ENCODE measurements around the gene STMP1.

DNA sequence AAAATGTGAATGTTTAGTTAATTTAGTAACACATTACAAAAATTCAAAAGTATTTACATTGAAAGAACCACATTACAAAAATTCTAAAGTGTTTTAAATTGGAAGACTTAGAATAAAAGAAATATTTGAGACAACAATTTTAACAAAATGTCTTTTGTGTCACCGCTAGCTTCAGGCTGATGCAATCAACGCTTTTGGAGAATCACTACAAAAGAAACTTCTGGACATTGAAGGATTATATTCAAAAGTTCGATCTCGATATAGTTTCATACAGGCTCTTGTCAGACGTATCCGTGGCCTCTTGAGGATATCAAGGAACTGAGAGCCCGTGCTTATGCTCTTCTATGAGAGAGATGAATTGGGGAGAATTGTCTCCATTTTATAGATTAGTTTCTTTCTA is 14.1 kb upstream of the STMP1 start:
- TF ChIP-seq, protein P1, sequence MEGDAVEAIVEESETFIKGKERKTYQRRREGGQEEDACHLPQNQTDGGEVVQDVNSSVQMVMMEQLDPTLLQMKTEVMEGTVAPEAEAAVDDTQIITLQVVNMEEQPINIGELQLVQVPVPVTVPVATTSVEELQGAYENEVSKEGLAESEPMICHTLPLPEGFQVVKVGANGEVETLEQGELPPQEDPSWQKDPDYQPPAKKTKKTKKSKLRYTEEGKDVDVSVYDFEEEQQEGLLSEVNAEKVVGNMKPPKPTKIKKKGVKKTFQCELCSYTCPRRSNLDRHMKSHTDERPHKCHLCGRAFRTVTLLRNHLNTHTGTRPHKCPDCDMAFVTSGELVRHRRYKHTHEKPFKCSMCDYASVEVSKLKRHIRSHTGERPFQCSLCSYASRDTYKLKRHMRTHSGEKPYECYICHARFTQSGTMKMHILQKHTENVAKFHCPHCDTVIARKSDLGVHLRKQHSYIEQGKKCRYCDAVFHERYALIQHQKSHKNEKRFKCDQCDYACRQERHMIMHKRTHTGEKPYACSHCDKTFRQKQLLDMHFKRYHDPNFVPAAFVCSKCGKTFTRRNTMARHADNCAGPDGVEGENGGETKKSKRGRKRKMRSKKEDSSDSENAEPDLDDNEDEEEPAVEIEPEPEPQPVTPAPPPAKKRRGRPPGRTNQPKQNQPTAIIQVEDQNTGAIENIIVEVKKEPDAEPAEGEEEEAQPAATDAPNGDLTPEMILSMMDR (conservative IDR thresholded peaks at IDR 0.05; ENCODE audit: low read depth in 2 of 2) = no peak
- TF ChIP-seq POLR2AphosphoS5 (IDR thresholded peaks at IDR 0.05; ENCODE audit: low read depth) (no peak), EZH2 (IDR thresholded peaks at IDR 0.05; ENCODE audit: low read depth, unreplicated experiment) (no peak), CREB1 (CRISPR knock-in tag; IDR thresholded peaks at IDR 0.05; ENCODE audit: low read depth) (no peak), EZH2phosphoT487 (IDR thresholded peaks at IDR 0.05; ENCODE audit: unreplicated experiment) (no peak)
